ENCODE results near the gene ALDH1B1.

- no peak for TF ChIP-seq POLR2AphosphoS5 (IDR thresholded peaks at IDR 0.05)
- no peak for TF ChIP-seq CTCF (IDR thresholded peaks at IDR 0.05)
Observed at GRCh38 chr9:38443597-38443996, 51.1 kb downstream of the ALDH1B1 start.

All from breast epithelium (tissue), 3 donors.